ENCODE results near the gene HELT. TPM values are rescaled to one million over a fixed set of nuclear protein-coding genes. Genes with fewer than 3 reads are reported as not detected.

The HELT gene
- total and polyA plus RNA-seq, 10 of the 15 experiments (the other 5 are each of a cell fraction or from before 2014, with no cell fraction given): not detected

- TF ChIP-seq, protein P1, sequence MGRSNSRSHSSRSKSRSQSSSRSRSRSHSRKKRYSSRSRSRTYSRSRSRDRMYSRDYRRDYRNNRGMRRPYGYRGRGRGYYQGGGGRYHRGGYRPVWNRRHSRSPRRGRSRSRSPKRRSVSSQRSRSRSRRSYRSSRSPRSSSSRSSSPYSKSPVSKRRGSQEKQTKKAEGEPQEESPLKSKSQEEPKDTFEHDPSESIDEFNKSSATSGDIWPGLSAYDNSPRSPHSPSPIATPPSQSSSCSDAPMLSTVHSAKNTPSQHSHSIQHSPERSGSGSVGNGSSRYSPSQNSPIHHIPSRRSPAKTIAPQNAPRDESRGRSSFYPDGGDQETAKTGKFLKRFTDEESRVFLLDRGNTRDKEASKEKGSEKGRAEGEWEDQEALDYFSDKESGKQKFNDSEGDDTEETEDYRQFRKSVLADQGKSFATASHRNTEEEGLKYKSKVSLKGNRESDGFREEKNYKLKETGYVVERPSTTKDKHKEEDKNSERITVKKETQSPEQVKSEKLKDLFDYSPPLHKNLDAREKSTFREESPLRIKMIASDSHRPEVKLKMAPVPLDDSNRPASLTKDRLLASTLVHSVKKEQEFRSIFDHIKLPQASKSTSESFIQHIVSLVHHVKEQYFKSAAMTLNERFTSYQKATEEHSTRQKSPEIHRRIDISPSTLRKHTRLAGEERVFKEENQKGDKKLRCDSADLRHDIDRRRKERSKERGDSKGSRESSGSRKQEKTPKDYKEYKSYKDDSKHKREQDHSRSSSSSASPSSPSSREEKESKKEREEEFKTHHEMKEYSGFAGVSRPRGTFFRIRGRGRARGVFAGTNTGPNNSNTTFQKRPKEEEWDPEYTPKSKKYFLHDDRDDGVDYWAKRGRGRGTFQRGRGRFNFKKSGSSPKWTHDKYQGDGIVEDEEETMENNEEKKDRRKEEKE (IDR thresholded peaks at IDR 0.05): no peak
These were observed 47.9 kb downstream of the HELT start (continued) for GRCh38 chr4:185066179-185066578.

DNA sequence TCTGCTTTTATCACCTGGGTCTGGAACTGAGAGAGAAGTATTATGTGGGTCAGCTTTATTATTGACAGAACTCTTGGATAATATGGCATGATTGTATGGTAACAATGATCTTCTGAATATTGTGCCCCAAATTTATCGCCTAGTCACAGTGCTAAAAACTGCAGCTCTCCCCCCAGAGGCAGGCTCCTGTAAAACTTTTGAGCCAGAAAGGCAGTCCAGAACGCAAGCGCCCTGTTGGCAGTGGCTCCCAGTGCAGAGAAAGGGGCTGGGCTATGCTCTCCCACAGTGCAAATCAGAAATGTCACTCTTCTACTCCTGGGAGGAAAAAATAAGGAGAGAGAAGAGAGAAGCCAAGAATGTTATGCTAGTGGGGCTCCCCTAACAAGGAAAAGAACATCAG lies 50.5 kb downstream of the HELT start:
- ChIA-PET POLR2A (no interaction called here), SMC1A (ENCODE audit: uncharacterized antibody, unreplicated experiment) (no interaction called here), RAD21 (ENCODE audit: unreplicated experiment) (no interaction called here), CTCF (no interaction called here)
- H3K27ac ChIP-seq (ENCODE audit: control insufficient read depth, insufficient read depth): no peak overlapping the region
- H3K4me3 ChIP-seq: no peak overlapping the region
- H4K20me1 ChIP-seq (ENCODE audit: control insufficient read depth, insufficient read depth): no peaks in the 10 kb centered on the region
- in situ Hi-C loops (cut with MboI): no loop called here
- no peaks in the 10 kb centered on the region for H3K36me3 ChIP-seq (ENCODE audit: control insufficient read depth in 2 of 2, insufficient read depth in 2 of 2, low read length in 1 of 2)
- no peak overlapping the region for H3K9ac ChIP-seq (ENCODE audit: control insufficient read depth, insufficient read depth, low read length)
- no peaks in the 10 kb centered on the region for H3K4me1 ChIP-seq (ENCODE audit: control insufficient read depth, insufficient read depth, low read length)
- BruUV-seq (replicated peaks): no TSS peak
- ATAC-seq (no peak), DNase-seq (ENCODE audit: low read depth, low spot score) (no peak), FAIRE-seq (no peak)
- no peaks in the 10 kb centered on the region for H3K79me2 ChIP-seq (ENCODE audit: control insufficient read depth, insufficient read depth, low read length)
- no peaks in the 10 kb centered on the region; a peak in 1 of 4 replicates for H3K27me3 ChIP-seq (replicated peaks in 1 of 2; ENCODE audit: control insufficient read depth in 2 of 2, insufficient read depth in 2 of 2, low read length in 1 of 2)
- no peak overlapping the region for H3K4me2 ChIP-seq (ENCODE audit: control insufficient read depth, insufficient read depth)
- WGBS (ENCODE audit: insufficient coverage, insufficient replicate concordance, low lambda C conversion rate, missing lambda C conversion rate): 54% methylated on average over 3 of the region's 3 CpGs
- intact Hi-C loops (cut with micrococcal nuclease; ENCODE audit: unreplicated experiment): no loop called here
- no peak overlapping the region for H2AFZ ChIP-seq (ENCODE audit: control insufficient read depth, low read depth, low read length)
- no peaks in the 10 kb centered on the region for H3K9me3 ChIP-seq (replicated peaks; ENCODE audit: control insufficient read depth, insufficient read depth, low read length)
- TF ChIP-seq EZH2 (IDR thresholded peaks at IDR 0.05; ENCODE audit: borderline replicate concordance, control insufficient read depth, low read depth, low read length) (no peak), SIX5 (IDR thresholded peaks at IDR 0.05; ENCODE audit: low read depth, low read length, severe bottlenecking) (no peak), SUZ12 (IDR thresholded peaks at IDR 0.05; ENCODE audit: unreplicated experiment) (no peak), CHD2 (IDR thresholded peaks at IDR 0.05; ENCODE audit: borderline replicate concordance, low read depth, low read length) (no peak), NR2F1 (conservative IDR thresholded peaks at IDR 0.05) (no peak), BHLHE40 (IDR thresholded peaks at IDR 0.05; ENCODE audit: borderline replicate concordance in 1 of 2, low read depth in 2 of 2, low read length in 1 of 2) (no peak), LARP7 (IDR thresholded peaks at IDR 0.05) (no peak), GATAD2B (conservative IDR thresholded peaks at IDR 0.05; ENCODE audit: low read depth) (no peak), PAX8 (IDR thresholded peaks at IDR 0.05) (no peak), HDAC2 (IDR thresholded peaks at IDR 0.05) (no peak), BRCA1 (IDR thresholded peaks at IDR 0.05; ENCODE audit: low read depth, low read length) (no peak)
- TF ChIP-seq, protein P2, sequence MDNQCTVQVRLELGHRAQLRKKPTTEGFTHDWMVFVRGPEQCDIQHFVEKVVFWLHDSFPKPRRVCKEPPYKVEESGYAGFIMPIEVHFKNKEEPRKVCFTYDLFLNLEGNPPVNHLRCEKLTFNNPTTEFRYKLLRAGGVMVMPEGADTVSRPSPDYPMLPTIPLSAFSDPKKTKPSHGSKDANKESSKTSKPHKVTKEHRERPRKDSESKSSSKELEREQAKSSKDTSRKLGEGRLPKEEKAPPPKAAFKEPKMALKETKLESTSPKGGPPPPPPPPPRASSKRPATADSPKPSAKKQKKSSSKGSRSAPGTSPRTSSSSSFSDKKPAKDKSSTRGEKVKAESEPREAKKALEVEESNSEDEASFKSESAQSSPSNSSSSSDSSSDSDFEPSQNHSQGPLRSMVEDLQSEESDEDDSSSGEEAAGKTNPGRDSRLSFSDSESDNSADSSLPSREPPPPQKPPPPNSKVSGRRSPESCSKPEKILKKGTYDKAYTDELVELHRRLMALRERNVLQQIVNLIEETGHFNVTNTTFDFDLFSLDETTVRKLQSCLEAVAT (IDR thresholded peaks at IDR 0.05): no peak
- TF ChIP-seq, protein P3, sequence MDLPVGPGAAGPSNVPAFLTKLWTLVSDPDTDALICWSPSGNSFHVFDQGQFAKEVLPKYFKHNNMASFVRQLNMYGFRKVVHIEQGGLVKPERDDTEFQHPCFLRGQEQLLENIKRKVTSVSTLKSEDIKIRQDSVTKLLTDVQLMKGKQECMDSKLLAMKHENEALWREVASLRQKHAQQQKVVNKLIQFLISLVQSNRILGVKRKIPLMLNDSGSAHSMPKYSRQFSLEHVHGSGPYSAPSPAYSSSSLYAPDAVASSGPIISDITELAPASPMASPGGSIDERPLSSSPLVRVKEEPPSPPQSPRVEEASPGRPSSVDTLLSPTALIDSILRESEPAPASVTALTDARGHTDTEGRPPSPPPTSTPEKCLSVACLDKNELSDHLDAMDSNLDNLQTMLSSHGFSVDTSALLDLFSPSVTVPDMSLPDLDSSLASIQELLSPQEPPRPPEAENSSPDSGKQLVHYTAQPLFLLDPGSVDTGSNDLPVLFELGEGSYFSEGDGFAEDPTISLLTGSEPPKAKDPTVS (IDR thresholded peaks at IDR 0.05; ENCODE audit: low read depth, low read length): no peak
- TF ChIP-seq, protein P4, sequence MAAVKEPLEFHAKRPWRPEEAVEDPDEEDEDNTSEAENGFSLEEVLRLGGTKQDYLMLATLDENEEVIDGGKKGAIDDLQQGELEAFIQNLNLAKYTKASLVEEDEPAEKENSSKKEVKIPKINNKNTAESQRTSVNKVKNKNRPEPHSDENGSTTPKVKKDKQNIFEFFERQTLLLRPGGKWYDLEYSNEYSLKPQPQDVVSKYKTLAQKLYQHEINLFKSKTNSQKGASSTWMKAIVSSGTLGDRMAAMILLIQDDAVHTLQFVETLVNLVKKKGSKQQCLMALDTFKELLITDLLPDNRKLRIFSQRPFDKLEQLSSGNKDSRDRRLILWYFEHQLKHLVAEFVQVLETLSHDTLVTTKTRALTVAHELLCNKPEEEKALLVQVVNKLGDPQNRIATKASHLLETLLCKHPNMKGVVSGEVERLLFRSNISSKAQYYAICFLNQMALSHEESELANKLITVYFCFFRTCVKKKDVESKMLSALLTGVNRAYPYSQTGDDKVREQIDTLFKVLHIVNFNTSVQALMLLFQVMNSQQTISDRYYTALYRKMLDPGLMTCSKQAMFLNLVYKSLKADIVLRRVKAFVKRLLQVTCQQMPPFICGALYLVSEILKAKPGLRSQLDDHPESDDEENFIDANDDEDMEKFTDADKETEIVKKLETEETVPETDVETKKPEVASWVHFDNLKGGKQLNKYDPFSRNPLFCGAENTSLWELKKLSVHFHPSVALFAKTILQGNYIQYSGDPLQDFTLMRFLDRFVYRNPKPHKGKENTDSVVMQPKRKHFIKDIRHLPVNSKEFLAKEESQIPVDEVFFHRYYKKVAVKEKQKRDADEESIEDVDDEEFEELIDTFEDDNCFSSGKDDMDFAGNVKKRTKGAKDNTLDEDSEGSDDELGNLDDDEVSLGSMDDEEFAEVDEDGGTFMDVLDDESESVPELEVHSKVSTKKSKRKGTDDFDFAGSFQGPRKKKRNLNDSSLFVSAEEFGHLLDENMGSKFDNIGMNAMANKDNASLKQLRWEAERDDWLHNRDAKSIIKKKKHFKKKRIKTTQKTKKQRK (IDR thresholded peaks at IDR 0.05; ENCODE audit: low read depth, low read length): no peak

Data from GM12878 (cell line).